K562 (cell line): ENCODE measurements around the gene GALNT9. TPM values are rescaled to one million over a fixed set of nuclear protein-coding genes. Genes with fewer than 3 reads are reported as not detected.

Source experiments
- ATAC-seq: fragments of 200-7000 bp; cut with Tn5 transposase; 3 replicates; pipeline ENCODE4 v1.9.1; 2020; ENCODE audit warnings: moderate library complexity
- BruUV-seq: library from RNA; stranded (reverse); fragments of 400-500 nt; replicated peaks from 2 replicates; lab custom pipeline; 2021; lab: Mats Ljungman, UMichigan
- CTCF ChIA-PET: fragments of 300-600 bp; formaldehyde crosslinking; extraction: SDS; loops from one replicate; lab custom pipeline; 2021; ENCODE audit warnings: low intra/inter-chr PET ratio; lab: Yijun Ruan, JAX
- POLR2A ChIA-PET: fragments of 300-600, 350-650 bp; sonication (Branson Sonifier 250); formaldehyde crosslinking; extraction: SDS; loops from one replicate; lab custom pipeline; 2021; ENCODE audit warnings: antibody characterized with exemption, inconsistent platforms; lab: Yijun Ruan, JAX
- DNase-seq, 4 experiments: peaks; one replicate each; pipeline versions ENCODE4 v3.0.0 to v3.0.0-alpha.2; 2011 to 2018; ENCODE audit warnings: low spot score in 3 of 4, mixed read lengths in 3 of 4; ENCODE audit errors: extremely low read depth in 1 of 4
- FAIRE-seq: peaks from 2 replicates; lab custom pipeline; 2011; peaks lifted over from hg19 to GRCh38; lab: Jason Lieb, UNC
- H2AFZ ChIP-seq: 2 replicates; pipeline ENCODE4 v1.6.0; 2011; ENCODE audit warnings: low read depth, low read length, control low read depth, inconsistent platforms
- H3K27ac ChIP-seq: fragments of 200-600 bp; 3 replicates; pipeline ENCODE4 v1.8.0; 2011; ENCODE audit warnings: low read depth, mild to moderate bottlenecking, control low read depth, inconsistent platforms, low read length, moderate library complexity, mixed read lengths; ENCODE audit errors: extremely low read depth
- H3K27me3 ChIP-seq, 2 experiments: fragments of 300-600 bp in 1 of 2; 2 replicates in 1 of 2; 3 replicates in 1 of 2; pipeline versions ENCODE4 v1.6.0 to v1.8.0; 2011; ENCODE audit warnings: inconsistent platforms in 2 of 2, low read length in 2 of 2, mild to moderate bottlenecking in 1 of 2, mixed read lengths in 1 of 2, moderate library complexity in 1 of 2; ENCODE audit not compliant: control insufficient read depth in 2 of 2, insufficient read depth in 2 of 2
- H3K36me3 ChIP-seq: fragments of 300-600 bp; 3 replicates; pipeline ENCODE4 v1.8.0; 2011; ENCODE audit warnings: mild to moderate bottlenecking, low read length, inconsistent platforms; ENCODE audit not compliant: control insufficient read depth, insufficient read depth
- H3K4me1 ChIP-seq, 2 experiments: fragments of 200-600 bp in 1 of 2; replicated peaks in 1 of 2; 2 replicates in 1 of 2; 3 replicates in 1 of 2; pipeline versions ENCODE4 v1.5.1 to v1.8.0; 2011; ENCODE audit warnings: inconsistent platforms in 2 of 2, low read length in 2 of 2, mild to moderate bottlenecking in 1 of 2, mixed read lengths in 1 of 2, moderate library complexity in 1 of 2; ENCODE audit not compliant: control insufficient read depth in 2 of 2, insufficient read depth in 2 of 2
- H3K4me2 ChIP-seq: 2 replicates; pipeline ENCODE4 v1.6.1; 2011; ENCODE audit warnings: low read length, control low read depth, inconsistent platforms, mixed read lengths; ENCODE audit not compliant: insufficient read depth
- H3K4me3 ChIP-seq: fragments of 200-600 bp; sonication (generic), shearing (Covaris generic); 2 replicates; pipeline ENCODE4 v1.5.1; 2016; ENCODE audit warnings: control low read depth, inconsistent platforms
- H3K79me2 ChIP-seq: fragments of 200-600 bp; 3 replicates; pipeline ENCODE4 v1.8.0; 2011; ENCODE audit warnings: low read length, inconsistent platforms; ENCODE audit not compliant: control insufficient read depth, insufficient read depth
- H3K9ac ChIP-seq, 2 experiments: 2 replicates each; pipeline versions ENCODE4 v1.6.0 to v1.6.1; 2011; ENCODE audit warnings: low read depth in 2 of 2, low read length in 2 of 2, control low read depth in 1 of 2, inconsistent platforms in 1 of 2, mild to moderate bottlenecking in 1 of 2, mixed read lengths in 1 of 2; ENCODE audit not compliant: insufficient read depth in 1 of 2
- H3K9me1 ChIP-seq: one replicate; pipeline ENCODE4 v1.6.0; 2011; ENCODE audit warnings: inconsistent platforms, mild to moderate bottlenecking, low read length, moderate library complexity; ENCODE audit not compliant: control insufficient read depth, insufficient read depth
- H3K9me3 ChIP-seq: replicated peaks from 2 replicates; pipeline ENCODE4 v1.5.1; 2011; ENCODE audit warnings: low read depth, low read length, inconsistent platforms; ENCODE audit not compliant: control insufficient read depth, insufficient read depth
- H4K20me1 ChIP-seq: replicated peaks from 2 replicates; pipeline ENCODE4 v1.6.1; 2011; ENCODE audit warnings: low read length, inconsistent platforms, mixed read lengths; ENCODE audit not compliant: control insufficient read depth, insufficient read depth
- ATF1 ChIP-seq, 2 experiments: fragments of 450-650 bp in 1 of 2; IDR thresholded peaks; 2 replicates each; pipeline ENCODE4 v1.6.1; 2016; ENCODE audit warnings: missing compliant biosample characterization in 1 of 2, missing genetic modification characterization in 1 of 2
- FOSL1 ChIP-seq: fragments of 200-800 bp; sonication (Bioruptor generic); conservative IDR thresholded peaks from 2 replicates; pipeline ENCODE4 v1.6.1; 2016; ENCODE audit warnings: missing genetic modification characterization, missing compliant biosample characterization
- FOXJ3 ChIP-seq: sonication (generic); formaldehyde crosslinking; IDR thresholded peaks from 2 replicates; pipeline ENCODE4 v1.4.0; 2020; ENCODE audit warnings: mild to moderate bottlenecking, missing genetic modification reagents
- WGBS: fragments of 100-300 bp; shearing (Covaris generic); methylation state at CpG from one replicate; pipeline ENCODE4 v1.1.6; 2016; ENCODE audit warnings: low coverage, mixed read lengths; ENCODE audit not compliant: insufficient coverage; ENCODE audit errors: missing lambda C conversion rate; 5-methylcytosine and 5-hydroxymethylcytosine counted together
- in situ Hi-C: fragments of 300-500 bp; cut with MboI; formaldehyde crosslinking; loops from 4 replicates; pipeline ENCODE4 v1.15.0; 2018; ENCODE audit warnings: inconsistent platforms, mixed read lengths
- intact Hi-C: fragments of 100-400 bp; cut with micrococcal nuclease; formaldehyde crosslinking; loops from 2 replicates; pipeline ENCODE4 v1.14.2; 2022
- polyA plus RNA-seq, 8 experiments: library from polyadenylated mRNA; depleted of rRNA in 4 of 8; stranded (reverse) in 5 of 8; unstranded in 3 of 8; fragments of >200 nt; fragmentation: Nextera tagmentation in 2 of 8; fragmentation: Illumina TruSeq in 1 of 8; extraction: Ambion mirVana in 2 of 8; extraction: Trizol in 1 of 8; gene quantifications; 2 replicates each; pipeline versions ENCODE4 v1.2.1 to v1.2.3, GENCODE V29; 2011 to 2014; ENCODE audit warnings: inconsistent platforms in 1 of 8, missing spikeins in 1 of 8
- total RNA-seq, 7 experiments: library from RNA; depleted of rRNA in 6 of 7; stranded (reverse); fragments of >200 nt in 6 of 7; fragmentation: Illumina TruSeq in 2 of 7; extraction: Trizol in 2 of 7; gene quantifications; 2 replicates each; pipeline versions ENCODE4 v1.2.1 to v1.2.3, GENCODE V29; 2011 to 2021; ENCODE audit warnings: low replicate concordance in 1 of 7
- TF ChIP-seq, protein P1 (sequence below): fragments of 250-450 bp; sonication (Bioruptor Pico); IDR thresholded peaks from 2 replicates; pipeline ENCODE4 v1.8.0; 2021; ENCODE audit warnings: moderate library complexity, mild to moderate bottlenecking, inconsistent platforms
- TF ChIP-seq, protein P2 (sequence below): sonication (generic); IDR thresholded peaks from 2 replicates; pipeline ENCODE4 v1.6.1; 2016

Gene GALNT9
- total and polyA plus RNA-seq, 9 of the 15 experiments (the other 6 are each of a cell fraction or from before 2014, with no cell fraction given) = not detected

DNA sequence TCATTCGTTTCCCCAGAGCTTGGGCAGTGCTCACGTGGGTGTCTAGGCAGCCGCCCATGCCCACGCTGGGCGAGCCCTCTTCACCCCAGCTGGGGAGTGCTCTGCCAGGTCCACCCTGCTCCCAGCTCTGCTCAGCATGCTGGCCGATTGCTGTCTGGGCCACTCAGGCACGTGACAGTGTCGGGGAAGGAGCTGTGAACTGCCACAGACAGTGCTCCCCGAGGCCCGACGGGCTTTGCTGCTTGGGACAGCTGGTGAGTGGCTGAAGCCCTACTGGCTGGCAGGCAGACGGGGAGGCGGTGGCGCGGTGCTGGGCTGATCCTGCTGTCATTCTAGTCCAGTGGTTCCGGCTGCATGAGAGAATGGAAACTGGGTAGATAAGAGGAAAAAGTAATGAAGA is 169.4 kb downstream of the GALNT9 start:
- POLR2A ChIA-PET = interaction anchor here (1.0 kb wide), 1 partner anchor 18 kb away, joined by 4 read pairs; no protein-coding TSS in a partner anchor
- Histone ChIP-seq H3K9me3 (peaks cover 23% of the 10 kb centered on the region), H3K36me3 (peaks cover 29% of the 10 kb centered on the region), H3K27me3 (no peaks in the 10 kb centered on the region; a peak in 1 of 5 replicates), H3K4me3 (no peak overlapping the region), H3K27ac (no peak overlapping the region), H2AFZ (no peak overlapping the region), H3K4me1 (peaks cover 0 to 32% of the 10 kb centered on the region in 2 experiments; a peak in 2 of 5 replicates), H4K20me1 (no peaks in the 10 kb centered on the region), H3K9ac (no peak overlapping the region), H3K79me2 (no peaks in the 10 kb centered on the region), H3K4me2 (no peak overlapping the region), H3K9me1 (no peaks in the 10 kb centered on the region)
- no peak for TF ChIP-seq FOXJ3 (CRISPR knock-in tag)
- TF ChIP-seq FOSL1 = no peak
- TF ChIP-seq ATF1 (CRISPR knock-in tag; IDR thresholded peaks at IDR 0.05) = no peak
- no peak for TF ChIP-seq ATF1 (tag; IDR thresholded peaks at IDR 0.05)
- TF ChIP-seq, protein P1, sequence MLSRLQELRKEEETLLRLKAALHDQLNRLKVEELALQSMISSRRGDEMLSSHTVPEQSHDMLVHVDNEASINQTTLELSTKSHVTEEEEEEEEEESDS (CRISPR knock-in tag) = no peak
- TF ChIP-seq, protein P2, sequence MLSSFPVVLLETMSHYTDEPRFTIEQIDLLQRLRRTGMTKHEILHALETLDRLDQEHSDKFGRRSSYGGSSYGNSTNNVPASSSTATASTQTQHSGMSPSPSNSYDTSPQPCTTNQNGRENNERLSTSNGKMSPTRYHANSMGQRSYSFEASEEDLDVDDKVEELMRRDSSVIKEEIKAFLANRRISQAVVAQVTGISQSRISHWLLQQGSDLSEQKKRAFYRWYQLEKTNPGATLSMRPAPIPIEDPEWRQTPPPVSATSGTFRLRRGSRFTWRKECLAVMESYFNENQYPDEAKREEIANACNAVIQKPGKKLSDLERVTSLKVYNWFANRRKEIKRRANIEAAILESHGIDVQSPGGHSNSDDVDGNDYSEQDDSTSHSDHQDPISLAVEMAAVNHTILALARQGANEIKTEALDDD = no peak
- no TSS peak for BruUV-seq
- no peak for DNase-seq
- intact Hi-C loops (no loop called here), in situ Hi-C loops (no loop called here)
- 71% methylated on average over 16 of the region's 16 CpGs for WGBS
- CTCF ChIA-PET = no interaction called here
- ATAC-seq = no peak
- FAIRE-seq = no peak
